Mesodermal cell (in vitro differentiated cells): ENCODE data around the gene RAMP2.
A peak's percentile ranks its signal among the peaks of the same experiment; 100 is the strongest.
"Not testable (repeated sequence)": the region's sequence is repeated elsewhere in the genome, so short reads cannot be mapped to it uniquely, and the experiment has no call there.

ENCODE experiments used
- H3K27ac ChIP-seq: 2 replicates; pipeline ENCODE4 v1.7.0; 2013; ENCODE audit warnings: mild to moderate bottlenecking, low read depth, low read length, moderate library complexity; ENCODE audit not compliant: severe bottlenecking
- H3K36me3 ChIP-seq: 2 replicates; pipeline ENCODE4 v1.7.1; 2013; ENCODE audit warnings: mild to moderate bottlenecking, low read length, moderate library complexity; ENCODE audit not compliant: control insufficient read depth, insufficient read depth
- H3K4me1 ChIP-seq: one replicate; pipeline ENCODE4 v1.7.1; 2013; ENCODE audit warnings: mild to moderate bottlenecking, low read length; ENCODE audit not compliant: insufficient read depth, control insufficient read depth, poor library complexity, severe bottlenecking
- H3K4me3 ChIP-seq: 2 replicates; pipeline ENCODE4 v1.7.0; 2013; ENCODE audit warnings: low read length, control low read depth, mild to moderate bottlenecking; ENCODE audit not compliant: insufficient read depth, poor library complexity, severe bottlenecking; ENCODE audit errors: extremely low read depth
- H3K9me3 ChIP-seq: 2 replicates; pipeline ENCODE4 v1.7.1; 2013; ENCODE audit warnings: mild to moderate bottlenecking, low read length, moderate library complexity; ENCODE audit not compliant: control insufficient read depth
- WGBS, 2 experiments: methylation state at CpG; one replicate each; pipeline ENCODE4 v1.1.5; 2013; ENCODE audit warnings: missing lambda C conversion rate in 2 of 2; ENCODE audit not compliant: insufficient coverage in 2 of 2; 5-methylcytosine and 5-hydroxymethylcytosine counted together

Gene RAMP2

GRCh38 chr17:42769964-42770363 lies 8.9 kb downstream of the RAMP2 start:
- H3K4me1 ChIP-seq, result peaks cover 15% of the 10 kb centered on the region

DNA sequence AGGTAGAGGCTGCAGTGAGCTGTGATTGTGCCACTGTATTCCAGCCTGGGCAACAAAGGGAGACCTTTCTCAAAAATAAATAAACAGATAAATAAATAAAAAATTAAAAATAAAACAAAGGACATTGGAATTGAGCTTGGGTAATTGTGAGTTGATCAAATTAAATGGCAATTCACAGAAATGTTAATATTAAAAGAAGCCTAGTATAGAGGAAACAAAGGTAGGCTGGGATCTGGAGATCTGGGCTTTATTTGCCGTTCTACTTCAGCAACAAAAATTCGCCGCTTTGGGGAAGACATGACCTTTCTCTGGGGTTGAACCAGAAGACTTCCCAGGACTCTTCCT lies 11.9 kb downstream of the RAMP2 start:
- Histone ChIP-seq H3K9me3 (no peaks in the 10 kb centered on the region), H3K4me1 (peaks cover 26% of the 10 kb centered on the region), H3K4me3 (peak overlapping the region; percentile 89), H3K36me3 (peaks cover 31% of the 10 kb centered on the region), H3K27ac (peak overlapping the region; percentile 75)
- WGBS, 2 experiments, result 18% methylated on average over 3 of the region's 3 CpGs

More at GRCh38 chr17:42769964-42770363, 8.9 kb downstream of the RAMP2 start:
- H3K4me3 ChIP-seq, H3K9me3 ChIP-seq, H3K36me3 ChIP-seq, H3K27ac ChIP-seq: not testable (repeated sequence)
- 88 to 94% methylated on average over 7 to 8 of the region's 10 CpGs for WGBS, 2 experiments

DNA sequence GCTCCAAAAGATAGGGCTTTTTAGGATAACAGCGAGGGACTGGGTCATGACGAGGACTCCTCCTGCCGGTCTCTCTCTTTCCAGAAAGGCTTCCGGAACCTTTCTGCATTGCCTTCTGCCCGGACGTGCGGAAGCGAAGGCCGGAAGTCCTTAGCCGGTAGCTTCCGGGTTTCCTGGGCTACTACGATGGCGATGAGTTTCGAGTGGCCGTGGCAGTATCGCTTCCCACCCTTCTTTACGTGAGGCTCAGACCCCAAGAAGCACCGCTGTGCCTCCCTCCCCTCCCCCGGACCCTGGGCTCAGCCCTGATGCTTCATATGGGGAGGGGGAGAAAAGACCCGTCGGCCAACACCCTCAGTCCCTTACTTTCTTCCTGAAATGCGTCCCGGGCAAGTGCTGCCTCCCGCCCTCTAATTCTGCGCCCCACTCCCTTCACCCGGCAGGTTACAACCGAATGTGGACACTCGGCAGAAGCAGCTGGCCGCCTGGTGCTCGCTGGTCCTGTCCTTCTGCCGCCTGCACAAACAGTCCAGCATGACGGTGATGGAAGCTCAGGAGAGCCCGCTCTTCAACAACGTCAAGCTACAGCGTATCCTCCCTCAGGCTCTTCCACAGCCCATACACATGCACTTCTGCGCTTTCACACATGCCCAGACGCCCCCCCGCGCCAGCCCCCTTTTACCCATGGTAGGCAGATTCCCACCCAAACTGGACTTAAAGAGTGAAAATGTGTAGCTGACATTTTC lies 12.4 kb downstream of the RAMP2 start, which contains the start of gene VPS25:
VPS25 (plus strand) TSS at position 160 of the 746 bp plus-strand sequence; CDS start at position 187, 27 bp downstream.
- Histone ChIP-seq H3K27ac (peak within 1 kb of the TSS; percentile 75), H3K4me3 (peak within 1 kb of the TSS; percentile 89), H3K4me1 (peaks cover 26% of the 10 kb centered on the region), H3K36me3 (peaks cover 35% of the 10 kb centered on the region), H3K9me3 (no peaks in the 10 kb centered on the region)
- WGBS, 2 experiments, result 1% methylated on average over 24 to 28 of the region's 39 CpGs

- peak overlapping the region; percentile 89 for H3K4me3 ChIP-seq
- 38 to 44% methylated on average over 1 of the region's 3 CpGs for WGBS, 2 experiments
- peaks cover 43% of the 10 kb centered on the region for H3K36me3 ChIP-seq
- no peaks in the 10 kb centered on the region for H3K9me3 ChIP-seq
- H3K4me1 ChIP-seq, result peaks cover 26% of the 10 kb centered on the region
- H3K27ac ChIP-seq, result peak overlapping the region; percentile 75
These were observed 13.2 kb downstream of the RAMP2 start for GRCh38 chr17:42774066-42774745.

GRCh38 chr17:42775534-42776098 lies 14.6 kb downstream of the RAMP2 start:
- WGBS, 2 experiments, result 83 to 100% methylated on average over 1 to 2 of the region's 3 CpGs
- peak overlapping the region; percentile 12 for H3K27ac ChIP-seq
- no peak overlapping the region for H3K4me3 ChIP-seq
- H3K4me1 ChIP-seq, result peaks cover 26% of the 10 kb centered on the region
- peaks cover 49% of the 10 kb centered on the region for H3K36me3 ChIP-seq
- no peaks in the 10 kb centered on the region for H3K9me3 ChIP-seq

- WGBS, 2 experiments, result 93 to 98% methylated on average over 3 to 5 of the region's 5 CpGs
- H3K4me1 ChIP-seq, result peaks cover 44% of the 10 kb centered on the region
- H3K4me3 ChIP-seq, result no peak overlapping the region
- no peak overlapping the region for H3K27ac ChIP-seq
- H3K36me3 ChIP-seq, result peaks cover 49% of the 10 kb centered on the region
- H3K9me3 ChIP-seq, result no peaks in the 10 kb centered on the region
These were observed 17.5 kb downstream of the RAMP2 start for GRCh38 chr17:42778570-42778969.

DNA sequence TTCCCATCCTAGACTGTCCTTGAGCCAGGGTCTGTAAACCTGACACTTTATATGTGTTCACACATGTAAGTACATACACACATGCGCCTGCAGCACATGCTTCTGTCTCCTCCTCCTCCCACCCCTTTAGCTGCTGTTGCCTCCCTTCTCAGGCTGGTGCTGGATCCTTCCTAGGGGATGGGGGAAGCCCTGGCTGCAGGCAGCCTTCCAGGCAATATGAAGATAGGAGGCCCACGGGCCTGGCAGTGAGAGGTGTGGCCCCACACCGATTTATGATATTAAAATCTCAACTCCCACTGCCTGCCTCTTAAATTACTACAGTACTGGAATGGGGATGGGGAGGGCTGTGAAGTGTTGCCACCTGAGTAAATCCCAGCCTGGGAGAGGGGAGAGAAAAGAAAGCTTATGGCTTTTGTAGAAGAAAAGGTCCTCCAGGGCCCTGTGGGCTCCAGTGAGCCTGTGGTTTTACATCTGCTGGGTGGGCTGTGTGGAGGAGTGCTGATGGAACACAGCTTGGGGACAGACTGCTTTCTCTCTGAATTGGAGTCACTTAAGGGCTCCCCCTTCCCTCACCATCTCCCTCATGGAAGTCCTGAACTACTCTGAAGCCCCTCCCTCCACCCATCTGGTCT lies 18.4 kb downstream of the RAMP2 start:
- Histone ChIP-seq H3K27ac (no peak overlapping the region), H3K4me3 (no peak overlapping the region), H3K36me3 (peaks cover 54% of the 10 kb centered on the region), H3K4me1 (peaks cover 48% of the 10 kb centered on the region), H3K9me3 (no peaks in the 10 kb centered on the region)
- 94 to 100% methylated on average over 1 to 2 of the region's 3 CpGs for WGBS, 2 experiments

- Histone ChIP-seq H3K9me3 (no peaks in the 10 kb centered on the region), H3K4me1 (peaks cover 40% of the 10 kb centered on the region), H3K27ac (peak within 1 kb of the TSS; percentile 45), H3K36me3 (peaks cover 50% of the 10 kb centered on the region), H3K4me3 (peak within 1 kb of the TSS; percentile 53)
- 2% methylated on average over 47 to 51 of the region's 65 CpGs for WGBS, 2 experiments
These were observed 19.2 kb downstream of the RAMP2 start, which contains the start of gene WNK4 for GRCh38 chr17:42779936-42780850. TSS of gene WNK4 (plus strand) at chr17:42780610. CDS start at chr17:42780699, 89 bp downstream.

GRCh38 chr17:42780851-42781638 lies 20.0 kb downstream of the RAMP2 start:
- Histone ChIP-seq H3K4me3 (peak overlapping the region; percentile 53), H3K9me3 (no peaks in the 10 kb centered on the region), H3K27ac (no peak overlapping the region), H3K4me1 (peaks cover 31% of the 10 kb centered on the region), H3K36me3 (peaks cover 42% of the 10 kb centered on the region)
- 7 to 10% methylated on average over 29 to 39 of the region's 39 CpGs for WGBS, 2 experiments
